Endodermal cell (in vitro differentiated cells): ENCODE results near the gene KCNJ10. TPM values are rescaled to one million over a fixed set of nuclear protein-coding genes. Genes with fewer than 3 reads are reported as not detected.

ENCODE experiments used
- DNase-seq: peaks from one replicate; pipeline ENCODE4 v3.0.0-alpha.2; 2017
- H3K27ac ChIP-seq: 2 replicates; pipeline ENCODE4 v1.5.1; 2013; ENCODE audit warnings: mild to moderate bottlenecking, low read depth, low read length, moderate library complexity
- H3K27me3 ChIP-seq: 2 replicates; pipeline ENCODE4 v1.6.1; 2013; ENCODE audit warnings: mild to moderate bottlenecking, low read length, moderate library complexity; ENCODE audit not compliant: insufficient read depth, control insufficient read depth, poor library complexity, severe bottlenecking
- H3K36me3 ChIP-seq: 2 replicates; pipeline ENCODE4 v1.7.0; 2013; ENCODE audit warnings: mild to moderate bottlenecking, low read length, moderate library complexity; ENCODE audit not compliant: control insufficient read depth, insufficient read depth
- H3K4me1 ChIP-seq: one replicate; pipeline ENCODE4 v1.7.0; 2013; ENCODE audit warnings: low read length; ENCODE audit not compliant: control insufficient read depth, insufficient read depth
- H3K4me3 ChIP-seq: 2 replicates; pipeline ENCODE4 v1.5.1; 2013; ENCODE audit warnings: mild to moderate bottlenecking, low read length, moderate library complexity
- H3K9ac ChIP-seq: 2 replicates; pipeline ENCODE4 v1.6.1; 2013; ENCODE audit warnings: mild to moderate bottlenecking, low read length, moderate library complexity; ENCODE audit not compliant: poor library complexity, severe bottlenecking; ENCODE audit errors: extremely low read depth
- H3K9me3 ChIP-seq: 2 replicates; pipeline ENCODE4 v1.6.1; 2013; ENCODE audit warnings: mild to moderate bottlenecking, low read length, moderate library complexity; ENCODE audit not compliant: control insufficient read depth
- H3K27ac Mint-ChIP-seq: 2 replicates; pipeline ENCODE4 v1.8.0; 2020; ENCODE audit warnings: mixed read lengths
- H3K27me3 Mint-ChIP-seq: 2 replicates; pipeline ENCODE4 v1.8.0; 2021; ENCODE audit warnings: mild to moderate bottlenecking, mixed read lengths; ENCODE audit not compliant: insufficient read depth
- H3K36me3 Mint-ChIP-seq: 2 replicates; pipeline ENCODE4 v1.8.0; 2020; ENCODE audit warnings: low read depth, mixed read lengths
- H3K4me1 Mint-ChIP-seq: 2 replicates; pipeline ENCODE4 v1.8.0; 2020; ENCODE audit warnings: mixed read lengths
- H3K4me3 Mint-ChIP-seq: 2 replicates; pipeline ENCODE4 v1.8.0; 2020; ENCODE audit warnings: mild to moderate bottlenecking, moderate library complexity, mixed read lengths
- H3K9me3 Mint-ChIP-seq: 2 replicates; pipeline ENCODE4 v1.8.0; 2020; ENCODE audit warnings: mild to moderate bottlenecking, mixed read lengths
- CTCF ChIP-seq: fragments of 200-600 bp; sonication (generic); conservative IDR thresholded peaks from 2 replicates; pipeline ENCODE4 v1.5.0; 2021; ENCODE audit warnings: antibody characterized with exemption, mild to moderate bottlenecking
- WGBS, 2 experiments: methylation state at CpG; one replicate each; pipeline versions ENCODE4 v1.1.5 to v1.1.7; 2013; ENCODE audit warnings: missing lambda C conversion rate in 2 of 2, mixed read lengths in 1 of 2; ENCODE audit not compliant: insufficient coverage in 1 of 2, insufficient read length in 1 of 2; 5-methylcytosine and 5-hydroxymethylcytosine counted together
- total RNA-seq, 2 donors: library from RNA; stranded (reverse); fragmentation: NEBNext Ultra II Directional in 1 of 2; extraction: Animal tissue kit (Norgen Biotek cat#: 25700) in 1 of 2; gene quantifications; 2 replicates in 1 of 2; 3 replicates in 1 of 2; pipeline ENCODE4 v1.2.1, GENCODE V29; 2021

Gene KCNJ10
- total RNA-seq, 2 donors from 2014 or later = 0.26 TPM; not detected in 1

DNA sequence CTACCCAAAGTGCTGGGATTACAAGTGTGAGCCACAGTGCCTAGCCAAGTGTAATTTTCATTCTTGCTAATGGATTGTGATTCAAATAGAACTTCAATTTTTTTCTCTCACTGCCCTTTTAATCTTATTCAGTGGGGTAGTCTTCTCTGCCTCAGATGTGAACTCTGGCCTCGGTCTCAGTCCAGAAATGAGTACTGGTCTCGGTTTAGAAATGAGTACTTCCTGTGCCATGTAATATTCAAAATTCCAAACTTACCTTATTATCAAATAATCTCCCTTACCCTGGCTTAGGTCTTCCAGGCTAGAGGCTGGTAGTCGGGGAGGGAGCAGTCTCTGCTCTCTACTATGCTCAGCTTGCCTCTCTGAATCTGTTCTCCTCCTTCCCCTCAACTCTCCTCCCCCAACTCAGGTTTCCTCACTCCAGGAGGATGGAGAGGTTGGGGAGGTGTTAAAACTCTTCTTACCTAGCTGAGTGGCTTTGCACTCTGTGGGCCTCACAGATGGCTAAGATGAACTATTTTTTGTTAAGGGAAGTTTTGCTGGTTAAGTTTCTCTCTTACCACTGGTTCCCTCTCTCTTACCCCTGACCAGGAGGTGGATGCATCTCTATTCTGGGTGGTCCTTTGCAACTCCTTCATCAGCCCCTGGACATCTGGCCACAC lies 111.1 kb downstream of the KCNJ10 start:
- Mint-ChIP-seq H3K4me3 (no peak overlapping the region), H3K36me3 (no peaks in the 10 kb centered on the region), H3K9me3 (no peaks in the 10 kb centered on the region), H3K27ac (no peak overlapping the region), H3K4me1 (peaks cover 12% of the 10 kb centered on the region), H3K27me3 (peaks cover 2% of the 10 kb centered on the region)
- TF ChIP-seq CTCF = no peak
- 50 to 62% methylated on average over 2 to 3 of the region's 3 CpGs for WGBS, 2 experiments
- no peak overlapping the region for H3K9ac ChIP-seq
- no peaks in the 10 kb centered on the region for H3K27me3 ChIP-seq
- no peak for DNase-seq
- no peak overlapping the region for H3K4me3 ChIP-seq
- no peaks in the 10 kb centered on the region for H3K36me3 ChIP-seq
- H3K27ac ChIP-seq = no peak overlapping the region
- H3K9me3 ChIP-seq = no peaks in the 10 kb centered on the region
- peaks cover 4% of the 10 kb centered on the region for H3K4me1 ChIP-seq

GRCh38 chr1:159957824-159958268 lies 112.1 kb downstream of the KCNJ10 start:
- Mint-ChIP-seq H3K27me3 (peaks cover 11% of the 10 kb centered on the region), H3K4me1 (peaks cover 12% of the 10 kb centered on the region), H3K9me3 (no peaks in the 10 kb centered on the region), H3K27ac (no peak overlapping the region), H3K36me3 (no peaks in the 10 kb centered on the region), H3K4me3 (no peak overlapping the region)
- DNase-seq = no peak
- Histone ChIP-seq H3K9ac (no peak overlapping the region), H3K27ac (no peak overlapping the region), H3K4me3 (no peak overlapping the region), H3K36me3 (no peaks in the 10 kb centered on the region), H3K27me3 (peaks cover 9% of the 10 kb centered on the region), H3K9me3 (no peaks in the 10 kb centered on the region), H3K4me1 (peaks cover 4% of the 10 kb centered on the region)
- no peak for TF ChIP-seq CTCF
- WGBS, 2 experiments = 78 to 80% methylated on average over 8 to 9 of the region's 9 CpGs

- Histone ChIP-seq H3K27ac (no peak overlapping the region), H3K9ac (no peak overlapping the region), H3K9me3 (no peaks in the 10 kb centered on the region), H3K4me1 (peaks cover 4% of the 10 kb centered on the region), H3K27me3 (peaks cover 24% of the 10 kb centered on the region), H3K4me3 (no peak overlapping the region), H3K36me3 (no peaks in the 10 kb centered on the region)
- H3K4me1 Mint-ChIP-seq = peaks cover 12% of the 10 kb centered on the region
- no peak overlapping the region for H3K4me3 Mint-ChIP-seq
- no peaks in the 10 kb centered on the region for H3K9me3 Mint-ChIP-seq
- peaks cover 26% of the 10 kb centered on the region for H3K27me3 Mint-ChIP-seq
- no peak for TF ChIP-seq CTCF
- H3K27ac Mint-ChIP-seq = no peak overlapping the region
- no peak for DNase-seq
- no peaks in the 10 kb centered on the region for H3K36me3 Mint-ChIP-seq
- WGBS, 2 experiments = 90 to 93% methylated on average over 3 of the region's 3 CpGs
Measured at GRCh38 chr1:159955456-159955855, 114.5 kb downstream of the KCNJ10 start.
